NT2/D1 (cell line): ENCODE results near the gene RAB11FIP5.
"Not testable (repeated sequence)": the region's sequence is repeated elsewhere in the genome, so short reads cannot be mapped to it uniquely, and the experiment has no call there.

Experiments
- DNase-seq: peaks from one replicate; pipeline ENCODE4 v3.0.0-alpha.2; 2011; ENCODE audit warnings: low read depth, low spot score
- H3K27me3 ChIP-seq: 2 replicates; pipeline ENCODE4 v1.6.0; 2011; ENCODE audit warnings: mild to moderate bottlenecking; ENCODE audit not compliant: insufficient read length, insufficient read depth
- H3K36me3 ChIP-seq: 2 replicates; pipeline ENCODE4 v1.6.1; 2011; ENCODE audit warnings: mild to moderate bottlenecking, low read length, mixed read lengths; ENCODE audit not compliant: insufficient read depth, insufficient read length
- H3K4me1 ChIP-seq: 2 replicates; pipeline ENCODE4 v1.5.1; 2011; ENCODE audit not compliant: insufficient read depth, insufficient read length
- H3K4me3 ChIP-seq: 2 replicates; pipeline ENCODE4 v1.5.1; 2011; ENCODE audit warnings: low read depth; ENCODE audit not compliant: insufficient read length
- H3K9ac ChIP-seq: 2 replicates; pipeline ENCODE4 v1.6.0; 2011; ENCODE audit warnings: low read depth; ENCODE audit not compliant: insufficient read length
- H3K9me3 ChIP-seq: 2 replicates; pipeline ENCODE4 v1.5.1; 2011; ENCODE audit warnings: mild to moderate bottlenecking, low read length; ENCODE audit not compliant: insufficient read depth
- SUZ12 ChIP-seq: IDR thresholded peaks from 2 replicates; pipeline ENCODE4 v1.6.1; 2011; ENCODE audit not compliant: insufficient read length, insufficient read depth; ENCODE audit errors: extremely low read depth
- YY1 ChIP-seq: IDR thresholded peaks from 2 replicates; pipeline ENCODE4 v1.6.1; 2011; ENCODE audit not compliant: insufficient read length, insufficient read depth
- ZNF274 ChIP-seq: IDR thresholded peaks from 2 replicates; pipeline ENCODE4 v1.6.1; 2011; ENCODE audit warnings: mild to moderate bottlenecking, low read depth, low read length

The RAB11FIP5 gene

GRCh38 chr2:73071360-73072128 lies 41.2 kb downstream of the RAB11FIP5 start, which contains the start of gene SFXN5:
Gene SFXN5, minus strand, starts transcription at chr2:73071712. Its CDS starts 7 bp downstream, at chr2:73071705.
- Histone ChIP-seq H3K4me3 (peak within 1 kb of the TSS; percentile 93), H3K36me3 (peaks cover 42% of the 10 kb centered on the region), H3K9me3 (no peaks in the 10 kb centered on the region), H3K27me3 (peaks cover 2% of the 10 kb centered on the region), H3K4me1 (peaks cover 3% of the 10 kb centered on the region), H3K9ac (peak within 1 kb of the TSS; percentile 94)
- peak; percentile 90 for DNase-seq
- TF ChIP-seq ZNF274, result no peak
- TF ChIP-seq YY1, result peak; percentile 50

- peaks cover 2% of the 10 kb centered on the region for H3K27me3 ChIP-seq
- H3K9ac ChIP-seq, result peak overlapping the region; percentile 92
- TF ChIP-seq ZNF274 (no peak), SUZ12 (no peak), YY1 (no peak)
- peak overlapping the region; percentile 93 for H3K4me3 ChIP-seq
- H3K4me1 ChIP-seq, result peaks cover 3% of the 10 kb centered on the region
- H3K36me3 ChIP-seq, result peaks cover 40% of the 10 kb centered on the region
- no peaks in the 10 kb centered on the region for H3K9me3 ChIP-seq
- no peak for DNase-seq
Measured at GRCh38 chr2:73070643-73071359, 41.9 kb downstream of the RAB11FIP5 start.

GRCh38 chr2:73069855-73070642 lies 42.7 kb downstream of the RAB11FIP5 start:
- H3K9ac ChIP-seq, result peak overlapping the region; percentile 92
- H3K9me3 ChIP-seq, result no peaks in the 10 kb centered on the region
- H3K4me3 ChIP-seq, result peak overlapping the region; percentile 93
- peaks cover 3% of the 10 kb centered on the region for H3K4me1 ChIP-seq
- peaks cover 33% of the 10 kb centered on the region for H3K36me3 ChIP-seq
- H3K27me3 ChIP-seq, result peaks cover 2% of the 10 kb centered on the region
- no peak for TF ChIP-seq YY1
- no peak for TF ChIP-seq ZNF274
- TF ChIP-seq SUZ12, result no peak
- DNase-seq, result no peak

GRCh38 chr2:73069041-73069854 lies 43.5 kb downstream of the RAB11FIP5 start:
- TF ChIP-seq YY1 (no peak), ZNF274 (no peak), SUZ12 (no peak)
- DNase-seq, result no peak
- Histone ChIP-seq H3K9ac (peak overlapping the region; percentile 92), H3K27me3 (peaks cover 2% of the 10 kb centered on the region), H3K4me1 (peaks cover 6% of the 10 kb centered on the region), H3K36me3 (peaks cover 29% of the 10 kb centered on the region), H3K9me3 (no peaks in the 10 kb centered on the region), H3K4me3 (peak overlapping the region; percentile 93)

- H3K27me3 ChIP-seq, result peaks cover 2% of the 10 kb centered on the region
- no peaks in the 10 kb centered on the region for H3K9me3 ChIP-seq
- H3K4me3 ChIP-seq, result no peak overlapping the region
- peaks cover 7% of the 10 kb centered on the region for H3K4me1 ChIP-seq
- H3K36me3 ChIP-seq, result peaks cover 24% of the 10 kb centered on the region
- DNase-seq, result no peak
- TF ChIP-seq SUZ12, result no peak
- no peak for TF ChIP-seq YY1
- TF ChIP-seq ZNF274, result no peak
- no peak overlapping the region for H3K9ac ChIP-seq
Measured at GRCh38 chr2:73068147-73068546, 44.6 kb downstream of the RAB11FIP5 start.

- H3K9me3 ChIP-seq, result no peaks in the 10 kb centered on the region
- DNase-seq, result no peak
- TF ChIP-seq SUZ12 (no peak), YY1 (no peak), ZNF274 (no peak)
- no peaks in the 10 kb centered on the region for H3K27me3 ChIP-seq
- H3K36me3 ChIP-seq, result peaks cover 30% of the 10 kb centered on the region
- no peak overlapping the region for H3K9ac ChIP-seq
- H3K4me1 ChIP-seq, result peaks cover 9% of the 10 kb centered on the region
- no peak overlapping the region for H3K4me3 ChIP-seq
Measured at GRCh38 chr2:73067043-73067442, 45.7 kb downstream of the RAB11FIP5 start.

- not testable (repeated sequence) for H3K9ac ChIP-seq, H3K9me3 ChIP-seq, H3K27me3 ChIP-seq, DNase-seq, H3K4me1 ChIP-seq, H3K4me3 ChIP-seq
- peaks cover 31% of the 10 kb centered on the region for H3K36me3 ChIP-seq
Measured at GRCh38 chr2:73065070-73065469, 47.7 kb downstream of the RAB11FIP5 start.
